ENCODE measurements around the gene KHNYN.

GRCh38 chr14:24385524-24385923, 44.2 kb upstream of the KHNYN start:
- TF ChIP-seq, protein P1, sequence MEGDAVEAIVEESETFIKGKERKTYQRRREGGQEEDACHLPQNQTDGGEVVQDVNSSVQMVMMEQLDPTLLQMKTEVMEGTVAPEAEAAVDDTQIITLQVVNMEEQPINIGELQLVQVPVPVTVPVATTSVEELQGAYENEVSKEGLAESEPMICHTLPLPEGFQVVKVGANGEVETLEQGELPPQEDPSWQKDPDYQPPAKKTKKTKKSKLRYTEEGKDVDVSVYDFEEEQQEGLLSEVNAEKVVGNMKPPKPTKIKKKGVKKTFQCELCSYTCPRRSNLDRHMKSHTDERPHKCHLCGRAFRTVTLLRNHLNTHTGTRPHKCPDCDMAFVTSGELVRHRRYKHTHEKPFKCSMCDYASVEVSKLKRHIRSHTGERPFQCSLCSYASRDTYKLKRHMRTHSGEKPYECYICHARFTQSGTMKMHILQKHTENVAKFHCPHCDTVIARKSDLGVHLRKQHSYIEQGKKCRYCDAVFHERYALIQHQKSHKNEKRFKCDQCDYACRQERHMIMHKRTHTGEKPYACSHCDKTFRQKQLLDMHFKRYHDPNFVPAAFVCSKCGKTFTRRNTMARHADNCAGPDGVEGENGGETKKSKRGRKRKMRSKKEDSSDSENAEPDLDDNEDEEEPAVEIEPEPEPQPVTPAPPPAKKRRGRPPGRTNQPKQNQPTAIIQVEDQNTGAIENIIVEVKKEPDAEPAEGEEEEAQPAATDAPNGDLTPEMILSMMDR (IDR thresholded peaks at IDR 0.05), result no peak
- no peak for TF ChIP-seq POLR2A (IDR thresholded peaks at IDR 0.05)
